Keratinocyte (primary cell): ENCODE data around the gene PAFAH1B2.

Experiments
- CTCF ChIP-seq, 3 experiments: IDR thresholded peaks in 1 of 3; conservative IDR thresholded peaks in 1 of 3; optimal IDR thresholded peaks in 1 of 3; 2 replicates in 2 of 3; 3 replicates in 1 of 3; pipeline versions ENCODE3 to v1.5.1; 2011; ENCODE audit warnings: low read length in 3 of 3, mild to moderate bottlenecking in 3 of 3, moderate library complexity in 2 of 3, control low read depth in 1 of 3, inconsistent platforms in 1 of 3; ENCODE audit not compliant: insufficient read depth in 2 of 3; ENCODE audit errors: extremely low read depth in 1 of 3
- EZH2 ChIP-seq: IDR thresholded peaks from one replicate; pipeline ENCODE4 v1.6.1; 2012; ENCODE audit warnings: inconsistent platforms, mild to moderate bottlenecking, low read length, moderate library complexity

GRCh38 chr11:117097014-117097388, 47.1 kb upstream of the PAFAH1B2 start:
- TF ChIP-seq CTCF (optimal IDR thresholded peaks at IDR 0.05 in 1 of 3, IDR thresholded peaks at IDR 0.05 in 1 of 3, conservative IDR thresholded peaks at IDR 0.05 in 1 of 3; ENCODE audit: extremely low read depth in 1 of 3, insufficient read depth in 2 of 3, low read length in 3 of 3) (no peak), EZH2 (no peak)
